ENCODE data around the gene SAMD3.
"Not testable (repeated sequence)": the region's sequence is repeated elsewhere in the genome, so short reads cannot be mapped to it uniquely, and the experiment has no call there.

The SAMD3 gene

DNA sequence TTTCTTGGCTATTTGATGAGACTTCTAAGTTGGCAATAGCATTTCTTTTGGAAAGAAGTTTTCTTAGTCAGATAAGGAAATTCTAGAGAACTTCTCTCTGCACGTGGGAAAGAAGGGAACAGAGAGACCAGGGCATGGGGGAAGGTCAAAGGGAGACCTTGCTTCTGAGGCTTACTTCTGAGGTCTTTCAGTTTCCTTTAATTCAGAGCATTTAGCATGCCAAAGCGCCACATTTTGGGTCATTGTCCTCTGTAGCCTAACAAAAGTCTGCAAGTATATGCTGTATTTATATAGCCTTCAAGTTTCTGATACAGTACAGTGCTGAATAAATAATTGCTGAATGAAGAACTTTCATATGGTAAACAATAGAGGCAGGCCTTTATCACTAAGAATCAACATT is 95.6 kb downstream of the SAMD3 start:
- no peak for DNase-seq (ENCODE audit: extremely low spot score)
- TF ChIP-seq CTCF (IDR thresholded peaks at IDR 0.05; ENCODE audit: control extremely low read depth, extremely low read depth, low read depth, missing control alignments): no peak
- CTCF ChIA-PET: no interaction called here
- POLR2A ChIA-PET: no interaction called here

DNA sequence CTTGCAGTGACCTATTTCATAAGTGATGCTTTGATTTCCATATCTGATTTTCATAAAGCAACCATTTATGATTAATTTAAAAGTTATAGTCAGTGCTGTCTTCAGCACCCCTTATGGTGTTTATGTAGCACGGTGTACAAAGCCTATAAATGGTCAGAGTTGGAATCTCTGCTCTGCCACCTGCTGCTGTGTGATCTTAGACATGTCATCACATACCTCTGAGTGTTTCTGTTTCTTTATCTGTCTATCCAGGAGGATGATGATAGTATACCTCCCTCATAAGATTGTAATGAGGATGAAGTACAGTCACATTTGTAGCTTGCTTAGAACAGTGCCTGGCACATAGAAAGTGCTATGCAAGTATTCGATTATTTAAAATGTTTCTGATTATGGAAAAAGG is 100.5 kb downstream of the SAMD3 start:
- ChIA-PET CTCF (interaction anchor here (1.6 kb wide), 1 partner anchor 185 kb away, joined by 3 read pairs; no protein-coding TSS in a partner anchor), POLR2A (no interaction called here)
- DNase-seq (ENCODE audit: extremely low spot score): no peak
- TF ChIP-seq CTCF (IDR thresholded peaks at IDR 0.05; ENCODE audit: control extremely low read depth, extremely low read depth, low read depth, missing control alignments): no peak

DNA sequence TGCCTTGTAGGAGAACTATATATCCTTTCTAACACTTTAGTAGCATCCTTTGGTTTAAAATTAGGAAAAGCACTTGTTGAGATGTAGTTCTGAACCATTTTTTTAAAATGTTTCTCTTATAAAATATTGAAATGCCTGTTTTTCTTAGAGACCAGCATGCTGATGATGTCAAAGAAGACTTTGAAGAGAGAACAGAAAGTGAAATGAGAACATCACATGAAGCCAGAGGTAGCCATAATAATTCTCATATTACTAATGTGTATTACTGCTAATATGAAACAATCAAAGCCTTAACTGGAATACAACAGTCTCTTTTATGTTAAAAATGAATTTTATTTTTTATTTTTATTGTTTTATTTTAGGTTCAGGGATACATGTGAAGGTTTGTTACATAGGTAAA is 102.0 kb downstream of the SAMD3 start:
- CTCF ChIA-PET: interaction anchor here (1.0 to 1.2 kb wide), 2 partner anchors 24 to 48 kb away, joined by 3 read pairs; no protein-coding TSS in a partner anchor
- no peak for DNase-seq (ENCODE audit: extremely low spot score)
- POLR2A ChIA-PET: no interaction called here
- no peak for TF ChIP-seq CTCF (IDR thresholded peaks at IDR 0.05; ENCODE audit: control extremely low read depth, extremely low read depth, low read depth, missing control alignments)

GRCh38 chr6:130119211-130119610 is 103.5 kb downstream of the SAMD3 start:
- ChIA-PET POLR2A (no interaction called here), CTCF (interaction anchor here (1.1 kb wide), 1 partner anchor 11 kb away, joined by 3 read pairs; no protein-coding TSS in a partner anchor)
- no peak for TF ChIP-seq CTCF (IDR thresholded peaks at IDR 0.05; ENCODE audit: control extremely low read depth, extremely low read depth, low read depth, missing control alignments)
- DNase-seq (ENCODE audit: extremely low spot score): no peak

DNA sequence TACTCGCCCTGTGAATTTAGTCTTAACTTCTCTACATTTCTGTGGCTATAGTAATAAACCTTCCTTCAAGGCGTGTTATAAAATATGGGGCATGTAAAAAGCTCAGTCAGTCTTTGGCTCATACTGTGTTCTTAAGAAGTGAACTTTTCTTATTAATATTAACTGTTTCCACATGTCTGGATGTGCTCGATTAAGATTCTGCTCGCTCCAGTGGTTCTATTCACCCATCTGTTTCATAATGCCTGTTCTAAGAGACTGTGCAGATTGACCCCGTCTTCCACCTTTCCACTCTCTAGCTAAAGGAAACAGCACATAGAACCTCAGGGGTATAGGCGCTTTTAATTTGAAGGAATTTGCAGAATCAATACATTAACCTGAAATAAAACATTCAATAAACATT is 104.5 kb downstream of the SAMD3 start:
- POLR2A ChIA-PET: interaction anchor here (0.5 kb wide), 1 partner anchor 457 kb away, joined by 11 read pairs; no protein-coding TSS in a partner anchor
- DNase-seq (ENCODE audit: extremely low spot score): no peak
- CTCF ChIA-PET: interaction anchor here (1.1 kb wide), 1 partner anchor 10 kb away, joined by 3 read pairs; no protein-coding TSS in a partner anchor
- TF ChIP-seq CTCF (IDR thresholded peaks at IDR 0.05; ENCODE audit: control extremely low read depth, extremely low read depth, low read depth, missing control alignments): no peak

DNA sequence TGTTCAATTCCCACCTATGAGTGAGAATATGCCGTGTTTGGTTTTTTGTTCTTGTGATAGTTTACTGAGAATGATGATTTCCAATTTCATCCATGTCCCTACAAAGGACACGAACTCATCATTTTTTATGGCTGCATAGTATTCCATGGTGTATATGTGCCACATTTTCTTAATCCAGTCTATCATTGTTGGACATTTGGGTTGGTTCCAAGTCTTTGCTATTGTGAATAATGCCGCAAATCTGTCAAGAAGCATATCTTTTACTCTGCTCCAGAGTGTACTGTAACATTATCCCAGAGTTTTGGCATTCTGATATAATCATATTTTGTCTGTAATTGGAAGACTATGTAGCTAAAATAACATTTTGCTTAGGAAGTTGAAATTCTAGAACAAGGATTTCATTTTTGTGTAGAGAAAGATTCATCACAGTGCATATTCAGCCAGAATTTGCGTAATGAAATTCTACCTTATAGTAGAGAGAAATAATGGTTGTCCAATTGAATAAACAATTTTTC is 105.5 kb downstream of the SAMD3 start:
- DNase-seq (ENCODE audit: extremely low spot score); POLR2A ChIA-PET; CTCF ChIA-PET: not testable (repeated sequence)

DNA sequence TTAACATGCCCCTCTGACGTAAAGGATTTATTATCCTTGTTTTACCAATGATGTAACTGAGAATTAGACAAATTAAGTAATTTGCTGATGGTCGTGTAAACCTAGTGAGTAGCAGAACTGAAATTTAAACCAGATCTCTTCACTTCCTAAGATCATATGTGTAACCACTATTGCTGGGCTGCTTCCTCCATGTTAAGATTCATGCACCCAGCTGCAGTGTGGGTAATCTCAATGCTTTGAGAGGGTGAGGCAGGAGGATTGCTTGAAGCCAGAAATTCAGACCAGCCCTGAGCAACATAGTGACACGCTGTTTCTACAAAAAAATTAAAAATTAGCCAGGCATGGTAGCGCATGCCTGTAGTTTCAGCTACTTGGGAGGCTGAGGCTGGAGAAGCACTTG is 106.5 kb downstream of the SAMD3 start:
- no peak for TF ChIP-seq CTCF (IDR thresholded peaks at IDR 0.05; ENCODE audit: control extremely low read depth, extremely low read depth, low read depth, missing control alignments)
- ChIA-PET CTCF (interaction anchor here (1.8 kb wide), 1 partner anchor 107 kb away, joined by 4 read pairs; no protein-coding TSS in a partner anchor), POLR2A (no interaction called here)

More for the DNA sequence above, 106.5 kb downstream of the SAMD3 start:
- no peak for DNase-seq (ENCODE audit: extremely low spot score)
